ENCODE measurements around the gene PABPN1L.
A peak's percentile ranks its signal among the peaks of the same experiment; 100 is the strongest.
"Not testable (repeated sequence)": the region's sequence is repeated elsewhere in the genome, so short reads cannot be mapped to it uniquely, and the experiment has no call there.

PABPN1L gene

DNA sequence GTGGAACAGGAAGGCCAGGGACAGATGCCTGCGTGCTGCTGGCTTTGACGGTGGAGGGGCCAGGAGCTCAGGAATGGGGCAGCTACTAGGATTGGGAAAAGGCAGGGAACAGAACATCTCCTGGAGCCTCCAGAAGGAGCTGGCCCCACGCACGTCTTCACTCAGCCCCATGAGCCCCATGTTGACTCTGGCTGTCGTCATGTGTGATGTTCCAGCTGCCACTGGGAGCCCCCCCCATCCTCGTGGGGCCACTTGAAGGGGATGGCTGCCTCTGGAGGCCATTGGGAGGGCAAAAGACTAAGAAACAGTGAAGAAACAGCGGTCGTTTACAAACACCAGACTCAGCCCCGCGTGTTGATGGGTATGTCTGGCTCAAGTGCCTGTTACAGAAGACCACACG, 36.2 kb downstream of the PABPN1L start:
- no peak for DNase-seq (ENCODE audit: low read depth)

DNA sequence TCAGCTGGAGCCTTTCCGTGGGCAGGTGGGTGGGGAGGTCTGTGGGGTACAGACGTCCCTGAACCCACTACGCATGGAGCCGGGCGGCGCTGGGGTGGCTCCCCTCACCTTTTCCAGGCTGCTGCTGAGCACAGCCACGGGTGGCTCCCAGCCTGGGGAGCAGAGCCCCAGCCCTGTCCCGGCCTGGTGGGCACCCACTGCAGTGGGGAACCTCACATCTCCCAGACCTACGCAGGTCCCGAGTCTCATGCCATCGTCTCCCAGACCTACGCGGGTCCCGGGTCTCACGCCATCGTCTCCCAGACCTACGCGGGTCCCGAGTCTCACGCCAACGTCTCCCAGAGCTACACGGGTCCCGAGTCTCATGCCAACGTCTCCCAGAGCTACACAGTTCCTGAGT, 37.7 kb downstream of the PABPN1L start:
- DNase-seq (ENCODE audit: low read depth): no peak

DNA sequence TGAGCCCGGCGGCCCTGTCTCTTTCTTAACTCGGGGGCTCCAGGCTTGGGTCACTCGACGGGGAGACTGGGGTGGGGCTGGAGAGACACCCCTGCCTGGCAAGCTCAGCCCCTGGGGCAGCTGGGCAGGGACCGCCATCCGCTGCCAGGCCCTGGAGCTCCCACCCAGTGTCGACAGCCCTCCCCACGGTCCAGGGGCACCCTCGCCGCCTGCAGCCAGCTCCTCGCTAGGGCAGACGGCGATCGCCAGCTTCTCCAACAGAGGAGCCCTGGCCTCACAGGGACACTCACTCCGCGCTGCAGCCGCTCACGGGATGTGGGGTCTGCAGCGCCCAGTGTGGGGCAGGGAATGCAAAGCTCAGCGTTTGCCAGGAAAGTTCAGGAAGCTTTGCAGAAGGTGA, 38.7 kb downstream of the PABPN1L start:
- no peak for DNase-seq (ENCODE audit: low read depth)

DNA sequence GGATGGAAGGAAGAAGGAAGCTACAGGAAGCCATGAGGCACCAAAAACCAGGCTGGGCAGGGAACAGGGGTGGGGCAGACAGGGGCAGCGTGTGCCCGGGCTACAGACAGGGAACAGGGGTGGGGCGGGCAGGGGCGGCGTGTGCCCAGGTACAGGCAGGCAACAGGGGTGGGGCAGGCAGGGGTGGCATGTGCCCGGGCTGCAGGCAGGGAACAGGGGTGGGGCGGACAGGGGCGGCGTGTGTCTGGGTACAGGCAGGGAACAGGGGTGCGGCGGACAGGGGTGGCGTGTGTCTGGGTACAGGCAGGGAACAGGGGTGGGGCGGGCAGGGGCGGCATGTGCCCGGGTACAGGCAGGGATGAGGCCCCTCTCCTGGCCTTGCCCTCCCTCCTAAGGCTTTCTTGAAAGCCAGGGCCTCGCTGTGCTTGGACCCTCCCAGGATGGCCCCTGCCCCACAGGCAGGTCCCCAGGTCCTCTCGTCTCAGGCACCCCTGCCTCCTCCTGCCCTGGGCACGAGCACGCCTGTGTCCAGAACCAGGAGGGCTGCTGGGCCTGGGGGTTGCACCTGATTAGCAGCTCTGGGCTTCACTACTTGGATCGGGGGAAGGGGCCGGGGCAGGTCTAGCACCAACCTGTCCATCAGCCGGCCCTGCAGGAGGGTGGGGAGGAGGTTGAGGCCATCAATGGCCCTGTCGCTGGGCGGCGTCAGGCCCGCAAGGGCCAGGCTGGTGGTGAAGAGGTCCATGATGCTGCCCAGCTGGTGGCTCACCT, 40.2 kb downstream of the PABPN1L start:
- DNase-seq (ENCODE audit: low read depth): no peak

DNA sequence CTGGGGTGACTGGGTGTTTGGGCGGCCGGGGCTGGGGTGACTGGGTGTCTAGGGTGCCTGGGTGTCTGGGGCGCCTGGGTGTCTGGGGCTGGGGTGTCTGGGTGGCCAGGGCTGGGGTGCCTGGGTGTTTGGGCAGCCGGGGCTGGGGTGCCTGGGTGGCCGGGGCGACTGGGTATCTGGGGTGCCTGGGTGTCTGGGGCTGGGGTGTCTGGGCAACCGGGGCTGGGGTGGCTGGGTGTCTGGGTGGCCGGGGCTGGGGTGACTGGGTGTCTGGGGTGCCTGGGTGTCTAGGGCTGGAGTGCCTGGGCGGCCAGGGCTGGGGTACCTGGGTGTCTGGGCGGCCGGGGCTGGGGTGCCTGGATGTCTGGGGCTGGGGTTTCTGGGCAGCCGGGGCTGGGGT, 41.3 kb downstream of the PABPN1L start:
- no peak for DNase-seq (ENCODE audit: low read depth)

DNA sequence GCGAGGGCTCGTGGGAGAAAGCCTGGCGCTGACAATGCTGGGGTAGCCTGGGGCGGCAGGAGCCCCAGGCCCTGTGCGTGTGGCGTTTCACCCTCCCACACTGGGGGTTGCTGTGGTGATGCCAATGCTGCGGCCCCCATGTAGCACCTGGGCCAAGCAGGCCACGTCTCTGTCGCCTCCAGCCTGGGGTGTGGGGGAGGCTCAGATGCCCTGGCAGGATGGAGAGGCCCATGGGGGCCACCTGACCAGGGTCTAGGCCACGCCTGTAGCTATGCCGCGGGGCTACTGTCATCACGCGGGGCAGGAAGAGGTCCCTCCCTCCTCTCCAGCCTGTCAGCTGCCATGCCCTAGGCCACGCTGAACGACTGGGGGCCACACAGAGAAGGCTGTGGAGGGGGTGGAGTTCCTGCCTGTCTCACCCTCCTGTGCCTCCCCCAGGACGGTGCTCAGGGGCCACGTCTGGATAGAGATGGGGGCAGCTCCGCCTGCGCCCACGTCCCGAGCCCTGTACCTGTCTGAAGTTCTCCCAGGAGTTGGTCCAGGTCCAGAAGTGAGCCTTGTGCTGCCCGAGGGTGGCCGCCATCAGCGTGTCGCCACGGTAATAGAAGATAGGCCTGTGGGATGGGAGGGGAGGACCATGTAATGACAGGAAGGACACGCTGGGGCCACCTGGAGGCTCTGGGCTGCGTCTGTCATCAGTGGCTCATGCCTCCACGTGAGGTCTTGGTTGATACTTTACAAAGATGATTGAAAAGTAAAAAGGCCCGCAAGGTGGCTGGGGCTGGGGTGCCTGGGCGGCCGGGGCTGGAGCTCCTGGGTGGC, 42.0 kb downstream of the PABPN1L start:
- no peak for DNase-seq (ENCODE audit: low read depth)

DNA sequence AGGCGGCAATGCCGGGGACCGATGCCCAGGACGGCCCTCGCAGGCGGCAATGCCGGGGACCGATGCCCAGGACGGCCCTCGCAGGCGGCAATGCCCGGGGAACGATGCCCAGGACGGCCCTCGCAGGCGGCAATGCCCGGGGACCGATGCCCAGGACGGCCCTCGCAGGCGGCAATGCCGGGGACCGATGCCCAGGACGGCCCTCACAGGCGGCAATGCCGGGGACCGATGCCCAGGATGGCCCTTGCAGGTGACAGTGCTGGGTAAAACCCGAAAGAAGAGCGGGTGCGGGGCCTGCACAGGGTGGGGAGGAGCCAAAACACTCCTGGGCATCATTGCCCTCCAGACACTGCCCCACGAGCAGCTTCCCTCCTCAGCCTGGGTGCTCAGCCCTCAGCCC, 42.8 kb downstream of the PABPN1L start:
- DNase-seq (ENCODE audit: low read depth): not testable (repeated sequence)

DNA sequence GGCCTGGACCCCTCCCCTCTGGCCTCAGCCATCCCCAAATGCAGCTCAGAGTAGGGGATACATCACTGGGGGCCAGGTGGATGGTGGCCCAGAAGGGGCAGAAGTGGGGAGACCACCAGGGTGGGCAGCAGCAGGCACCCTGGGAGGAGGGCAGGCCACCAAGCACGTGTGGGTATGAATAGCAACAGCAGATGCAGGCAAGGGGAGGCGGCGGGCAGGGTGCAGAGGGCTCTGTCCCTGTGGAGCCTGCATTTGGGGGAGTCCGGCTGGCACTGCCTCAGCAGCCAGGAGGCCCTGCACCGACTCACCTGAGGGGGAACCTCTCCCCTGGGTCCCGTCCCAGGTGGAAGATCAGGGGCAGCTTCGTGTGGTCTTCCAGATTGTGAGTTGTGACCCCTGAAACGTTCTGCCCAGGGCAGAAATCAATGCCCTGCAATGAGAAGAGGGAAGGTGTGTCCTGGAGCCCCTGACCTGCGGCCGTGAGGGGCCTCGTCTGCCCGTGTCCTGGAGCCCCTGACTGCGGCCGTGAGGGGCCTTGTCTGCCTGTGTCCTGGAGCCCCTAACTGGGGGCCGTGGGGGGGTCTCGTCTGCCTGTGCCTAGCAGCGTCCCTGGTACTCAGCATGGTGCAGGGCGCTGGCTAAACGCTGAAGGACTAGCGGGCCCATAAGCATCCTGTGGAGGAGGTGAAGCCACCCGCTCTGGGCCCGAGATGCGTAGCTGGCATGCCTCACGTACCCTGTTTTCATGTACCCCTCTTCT, 44.0 kb downstream of the PABPN1L start:
- no peak for DNase-seq (ENCODE audit: low read depth)

DNA sequence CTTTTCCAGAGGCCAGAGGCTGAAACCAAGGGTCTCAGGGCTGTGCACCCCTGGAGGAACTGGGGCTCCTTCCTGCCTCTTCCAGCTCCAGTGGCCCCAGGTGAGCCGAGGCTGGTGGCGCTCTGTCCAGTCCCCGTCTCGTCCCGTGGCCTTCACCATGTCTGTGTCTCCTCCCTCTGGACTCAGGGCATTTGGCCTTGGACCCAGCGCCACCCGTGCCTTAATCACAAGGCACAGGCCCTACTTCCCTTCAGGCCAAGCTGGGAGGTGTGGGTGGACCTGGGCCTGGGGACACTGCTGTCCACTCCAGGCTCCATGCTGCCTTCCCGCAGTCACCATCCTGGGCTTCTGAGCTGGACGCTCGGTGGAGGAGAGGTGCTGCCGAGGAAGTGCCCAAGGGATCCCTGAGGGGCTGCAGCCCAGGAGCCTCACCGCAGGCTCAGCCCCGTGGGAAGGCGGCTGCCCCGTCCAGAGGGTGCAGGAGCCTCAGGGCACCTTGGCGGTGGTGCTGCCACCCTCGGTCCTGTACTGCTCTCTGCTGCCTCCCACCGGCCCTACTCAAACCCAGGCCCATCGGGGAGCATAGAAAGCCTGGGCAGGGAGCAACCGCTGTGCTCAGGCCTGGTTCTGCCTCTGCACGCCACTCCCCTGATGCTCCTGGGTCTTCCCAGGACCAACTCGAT, 45.2 kb downstream of the PABPN1L start:
- DNase-seq (ENCODE audit: low read depth): no peak

DNA sequence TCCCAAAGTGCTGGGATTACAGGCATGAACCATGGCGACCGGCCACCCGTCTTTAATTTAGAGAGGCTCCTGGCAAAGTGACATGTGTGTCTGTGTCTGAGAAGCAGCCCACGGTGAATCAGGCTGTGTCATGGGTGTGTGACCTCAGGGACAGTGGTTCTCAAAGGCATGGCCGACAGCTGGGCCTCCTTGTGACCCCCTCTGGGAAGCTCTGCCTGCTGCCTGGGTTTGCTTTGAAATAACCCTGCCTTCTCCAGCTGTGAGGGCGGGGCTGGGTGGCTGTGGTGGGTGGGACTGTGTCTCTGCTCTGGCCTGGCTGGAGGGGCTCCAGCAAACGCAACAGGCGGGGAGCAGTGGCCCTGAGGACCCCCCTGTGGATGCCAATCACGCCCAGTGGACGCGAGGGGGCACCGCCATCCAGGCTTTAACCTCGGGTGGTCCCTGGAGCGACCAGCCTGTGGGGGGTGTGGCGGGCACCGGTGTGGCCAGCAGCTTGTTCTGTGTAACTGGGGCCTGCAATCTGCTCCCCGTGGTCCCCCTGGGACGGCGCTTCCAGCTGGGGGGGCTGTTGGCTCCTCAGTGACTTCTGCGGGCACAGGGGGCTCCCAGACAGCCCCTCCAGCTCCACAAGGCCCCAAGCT, 46.0 kb downstream of the PABPN1L start:
- no peak for DNase-seq (ENCODE audit: low read depth)

DNA sequence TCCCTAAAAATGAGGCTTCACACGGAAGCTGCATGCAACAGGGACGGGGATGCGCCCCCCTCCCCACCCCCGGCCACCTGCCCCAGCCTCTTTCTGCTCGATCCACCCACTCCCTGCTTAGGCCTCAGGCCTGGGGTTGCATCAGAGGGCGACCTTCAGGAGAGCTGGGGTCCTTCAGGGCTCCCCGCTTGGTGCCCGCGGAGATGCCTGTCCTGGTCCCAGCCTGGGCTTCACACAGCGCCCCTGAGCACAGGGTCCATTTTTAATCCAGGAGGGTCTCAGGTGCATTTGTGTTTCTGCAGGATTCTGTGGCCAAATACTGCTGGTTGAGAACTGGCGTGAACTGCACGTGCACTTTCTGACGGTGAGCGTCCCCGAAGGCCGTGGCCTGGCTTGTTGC, 47.3 kb downstream of the PABPN1L start:
- DNase-seq (ENCODE audit: low read depth): no peak

DNA sequence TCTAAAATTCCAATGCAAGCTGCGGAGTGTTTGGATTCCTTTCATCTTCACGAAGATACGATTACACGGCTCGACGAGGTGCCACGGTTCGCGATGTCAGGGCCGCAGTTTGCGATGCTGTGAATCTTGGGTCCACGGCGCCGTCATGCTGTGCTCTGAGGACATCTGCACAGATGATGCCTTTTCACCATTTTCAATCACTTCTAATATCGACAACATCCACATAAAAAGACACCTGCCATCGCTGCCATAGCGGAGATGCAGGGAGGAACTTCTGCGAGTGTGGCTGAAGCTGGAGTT, 47.9 kb downstream of the PABPN1L start:
- no peak for DNase-seq (ENCODE audit: low read depth)

DNA sequence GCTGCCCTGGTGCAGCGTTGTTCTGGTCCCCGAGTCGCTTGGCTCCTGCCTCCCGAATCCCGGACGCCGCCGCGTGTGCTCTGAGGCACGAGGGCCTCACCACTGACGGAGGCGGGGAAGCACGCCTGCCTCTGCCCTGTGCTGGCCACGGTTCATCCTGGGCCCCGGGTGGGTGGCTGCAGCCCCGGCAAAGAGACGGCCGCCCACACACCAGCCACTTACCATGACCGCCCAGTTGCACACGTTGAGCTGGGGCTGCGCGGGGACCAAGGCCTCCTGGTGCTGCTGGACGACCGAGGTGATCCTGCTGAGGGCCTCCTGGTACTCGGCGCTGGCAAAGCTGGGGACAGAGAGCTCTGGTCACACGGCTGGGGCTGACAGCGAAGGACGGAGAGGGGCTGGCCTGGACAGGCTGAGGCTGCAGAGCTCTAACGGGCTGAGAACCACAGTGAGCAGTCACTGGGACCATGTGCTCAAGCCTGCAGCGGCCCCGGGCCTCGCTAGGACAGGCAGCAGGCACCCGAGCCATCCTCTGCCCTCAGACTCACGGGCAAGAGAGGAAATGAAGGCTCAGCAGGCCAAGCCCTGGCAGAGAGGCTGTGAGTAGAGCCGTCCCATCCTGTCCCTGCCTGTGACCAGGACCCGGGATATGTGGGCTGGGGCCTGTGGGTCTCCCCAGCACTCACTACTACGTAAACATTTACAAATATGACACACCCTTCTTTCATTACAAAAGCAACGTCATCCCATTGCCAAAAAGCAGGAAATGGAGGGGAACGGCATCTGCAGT, 48.5 kb downstream of the PABPN1L start:
- peak; percentile 34 for DNase-seq (ENCODE audit: low read depth)

DNA sequence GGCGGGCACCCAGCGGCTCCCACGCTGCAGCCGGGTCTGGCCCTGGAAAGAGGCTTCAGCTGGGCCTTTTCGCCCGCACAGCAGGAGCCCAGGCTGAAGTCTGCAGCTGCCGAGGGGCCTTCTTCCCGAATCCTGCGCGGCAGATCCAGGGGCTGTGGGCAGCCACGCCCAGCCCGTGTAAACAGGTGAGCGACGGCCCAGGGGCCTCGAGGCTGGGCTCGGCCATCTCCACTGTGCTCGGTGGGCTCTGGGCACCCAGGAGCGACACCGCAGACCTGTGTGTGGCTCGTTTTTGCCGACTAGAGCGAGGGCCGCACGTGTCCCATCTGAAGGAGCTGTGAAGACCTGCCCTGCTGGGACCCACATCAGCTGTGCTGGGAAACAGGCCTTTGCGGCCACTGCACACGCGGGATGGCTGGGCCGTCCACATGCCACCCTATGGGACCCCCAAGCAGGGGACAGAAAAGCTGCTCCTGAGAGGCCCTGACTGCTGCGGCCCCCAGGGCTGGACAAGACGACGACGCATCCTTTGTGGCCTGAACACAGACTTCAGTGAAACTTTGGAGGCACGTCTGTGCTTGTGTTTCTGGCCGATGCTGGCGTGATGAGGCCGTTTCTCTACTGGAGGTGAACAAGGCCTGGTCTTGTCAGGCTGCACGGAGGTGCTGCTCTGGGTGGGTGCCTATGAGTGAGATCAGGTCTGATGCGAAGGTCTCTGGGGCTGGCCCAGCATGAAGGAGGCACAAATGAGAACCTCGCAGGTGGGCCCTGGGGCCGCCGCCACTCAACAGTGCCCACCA, 49.5 kb downstream of the PABPN1L start:
- DNase-seq (ENCODE audit: low read depth): no peak

DNA sequence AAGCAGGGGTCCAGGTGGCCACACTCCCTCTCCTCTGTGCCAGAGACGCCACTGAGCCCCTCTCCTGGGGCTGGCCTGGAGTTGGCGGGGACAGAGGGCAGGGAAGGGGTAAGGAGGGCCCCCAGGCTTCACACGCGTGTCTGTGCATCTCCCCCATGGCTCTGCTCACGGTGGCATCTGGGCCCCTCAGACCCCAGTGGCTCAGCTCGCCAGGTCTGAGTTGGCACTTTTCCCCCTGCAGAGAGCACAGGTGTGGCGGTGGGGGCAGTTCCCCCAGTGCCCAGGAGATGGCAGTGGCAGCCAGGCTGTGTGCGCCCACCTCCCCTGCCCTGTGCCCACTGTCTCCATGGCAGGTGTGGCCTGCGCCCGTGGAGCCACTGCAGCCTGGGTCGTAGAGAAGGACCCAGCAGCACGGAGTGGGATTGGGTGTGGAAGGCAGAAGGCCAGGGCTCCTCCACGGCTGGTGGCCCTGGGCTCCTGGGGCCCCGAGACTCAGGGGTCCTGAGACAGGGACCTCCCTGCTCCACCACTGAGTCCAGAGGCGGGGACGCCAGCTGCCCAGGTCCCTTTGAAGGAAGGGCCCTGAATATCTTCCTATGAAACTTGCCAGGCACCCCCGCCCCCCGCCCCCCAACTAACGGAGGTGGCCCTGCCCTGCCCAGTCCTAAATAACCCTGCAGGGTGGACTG, 50.4 kb downstream of the PABPN1L start:
- DNase-seq (ENCODE audit: low read depth): no peak

DNA sequence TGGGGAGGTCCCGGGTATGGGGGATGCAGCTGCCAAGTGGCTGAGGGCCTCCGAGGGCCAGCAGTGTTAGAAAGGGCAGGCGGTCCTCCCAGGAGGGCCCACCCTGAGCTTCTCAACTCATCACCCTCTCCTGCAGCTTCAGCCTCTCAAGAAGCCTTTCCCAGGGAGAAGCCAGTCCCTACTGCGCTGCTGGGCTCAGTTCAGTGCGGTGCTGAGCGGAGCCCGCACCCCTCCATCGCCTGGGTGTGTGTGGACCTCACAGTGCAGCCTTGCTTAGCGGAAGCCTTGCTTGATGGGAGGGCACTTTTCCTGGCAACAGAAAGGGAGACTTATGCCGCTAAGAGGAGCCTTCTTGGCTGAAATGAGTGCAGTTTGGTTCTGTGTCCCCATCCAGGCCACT, 51.2 kb downstream of the PABPN1L start:
- no peak for DNase-seq (ENCODE audit: low read depth)

DNA sequence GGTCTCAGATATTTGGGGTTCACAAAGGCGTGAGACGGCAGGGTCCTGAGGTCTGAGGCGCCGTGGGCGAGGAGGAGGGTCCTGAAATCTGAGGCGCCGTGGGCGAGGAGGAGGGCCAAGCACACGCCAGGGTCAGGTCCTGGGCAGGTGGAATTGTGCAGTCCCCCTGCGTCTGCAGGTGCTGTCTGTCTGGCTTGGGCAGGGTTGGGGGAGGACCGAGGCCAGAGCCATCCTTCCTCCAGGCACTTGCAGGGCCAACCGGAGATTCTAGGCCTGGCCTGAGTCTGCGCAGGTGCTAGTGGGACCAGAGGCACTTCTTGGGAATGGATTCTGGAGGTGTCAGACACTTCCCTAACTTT, 52.3 kb downstream of the PABPN1L start:
- no peak for DNase-seq (ENCODE audit: low read depth)
